HG03135 (cell line): ENCODE results near the gene SPON2.

Source experiments
- ATAC-seq: cut with Tn5 transposase; IDR thresholded peaks from one replicate; pipeline ENCODE4 v1.9.1; 2021; ENCODE audit warnings: mild to moderate bottlenecking, moderate library complexity; ENCODE audit not compliant: unreplicated experiment

The SPON2 gene

GRCh38 chr4:1172971-1173757 lies 781 bp upstream of the SPON2 start:
- no peak for ATAC-seq

- no peak for ATAC-seq
Observed at GRCh38 chr4:1171311-1172227, 814 bp downstream of the SPON2 start.

GRCh38 chr4:1170976-1171310 lies 1.4 kb downstream of the SPON2 start:
- ATAC-seq: no peak

GRCh38 chr4:1170156-1170975 lies 2.0 kb downstream of the SPON2 start:
- ATAC-seq: no peak

- no peak for ATAC-seq
Observed at GRCh38 chr4:1169691-1170096, 2.7 kb downstream of the SPON2 start.

GRCh38 chr4:1169171-1169671 lies 3.2 kb downstream of the SPON2 start:
- ATAC-seq: no peak

- no peak for ATAC-seq
Observed at GRCh38 chr4:1168191-1169101, 3.9 kb downstream of the SPON2 start.

- ATAC-seq: peak; percentile 77
Observed at GRCh38 chr4:1167244-1167949, 5.0 kb downstream of the SPON2 start.

- no peak for ATAC-seq
Observed at GRCh38 chr4:1166509-1167243, 5.7 kb downstream of the SPON2 start.

- no peak for ATAC-seq
Observed at GRCh38 chr4:1164956-1165545, 7.3 kb downstream of the SPON2 start.

GRCh38 chr4:1164444-1164843 lies 7.9 kb downstream of the SPON2 start:
- ATAC-seq: no peak

- ATAC-seq: no peak
Observed at GRCh38 chr4:1164040-1164439, 8.3 kb downstream of the SPON2 start.

GRCh38 chr4:1160351-1160750 lies 12.0 kb downstream of the SPON2 start:
- no peak for ATAC-seq

GRCh38 chr4:1156069-1156468 lies 16.3 kb downstream of the SPON2 start:
- no peak for ATAC-seq

- ATAC-seq: no peak
Observed at GRCh38 chr4:1155314-1155713, 17.1 kb downstream of the SPON2 start.

- no peak for ATAC-seq
Observed at GRCh38 chr4:1154523-1155182, 17.7 kb downstream of the SPON2 start.

- ATAC-seq: no peak
Observed at GRCh38 chr4:1154126-1154522, 18.3 kb downstream of the SPON2 start.

- ATAC-seq: no peak
Observed at GRCh38 chr4:1153567-1154090, 18.8 kb downstream of the SPON2 start.
